HepG2 (cell line): ENCODE data around the gene WTAP. TPM values are rescaled to one million over a fixed set of nuclear protein-coding genes. Genes with fewer than 3 reads are reported as not detected.

Source experiments
- CBX1 ChIP-seq: IDR thresholded peaks from one replicate; pipeline ENCODE4 v1.6.1; 2016; ENCODE audit warnings: antibody characterized with exemption, low read depth
- GTF3A ChIP-seq: sonication (generic); formaldehyde crosslinking; conservative IDR thresholded peaks from 2 replicates; pipeline ENCODE4 v1.4.0; 2020; ENCODE audit warnings: mild to moderate bottlenecking, missing genetic modification reagents
- PHF5A ChIP-seq: IDR thresholded peaks from one replicate; pipeline ENCODE4 v1.6.1; 2018; ENCODE audit warnings: low read depth, missing genetic modification reagents; ENCODE audit not compliant: unreplicated experiment
- SIN3A ChIP-seq: IDR thresholded peaks from 2 replicates; pipeline ENCODE4 v1.6.1; 2011; ENCODE audit warnings: low read depth, mild to moderate bottlenecking, control low read depth, low read length, borderline replicate concordance
- TFE3 ChIP-seq: IDR thresholded peaks from 2 replicates; pipeline ENCODE4 v1.6.1; 2016
- ZFP1 ChIP-seq: IDR thresholded peaks from 2 replicates; pipeline ENCODE4 v1.6.1; 2016
- ZNF274 ChIP-seq: sonication (generic); formaldehyde crosslinking; IDR thresholded peaks from 2 replicates; pipeline ENCODE4 v1.5.1; 2020; ENCODE audit warnings: mild to moderate bottlenecking, missing genetic modification reagents
- ZNF512B ChIP-seq: sonication (generic); formaldehyde crosslinking; IDR thresholded peaks from 2 replicates; pipeline ENCODE4 v1.5.1; 2020; ENCODE audit warnings: missing genetic modification reagents, mild to moderate bottlenecking, borderline replicate concordance
- polyA plus RNA-seq, 8 experiments: library from polyadenylated mRNA; depleted of rRNA in 3 of 8; stranded (reverse) in 7 of 8; unstranded in 1 of 8; fragments of >200 nt; fragmentation: Illumina TruSeq in 4 of 8; extraction: Trizol in 4 of 8; gene quantifications; 2 replicates each; pipeline versions ENCODE4 v1.2.1 to v1.2.3, GENCODE V29; 2011 to 2016; ENCODE audit warnings: low read depth in 4 of 8, missing spikeins in 1 of 8, mixed read lengths in 1 of 8; ENCODE audit not compliant: insufficient read depth in 1 of 8
- total RNA-seq, 5 experiments: library from RNA; depleted of rRNA; stranded (reverse); fragments of >200 nt; fragmentation: Illumina TruSeq; extraction: Trizol; gene quantifications; 2 replicates each; pipeline ENCODE4 v1.2.3, GENCODE V29; 2016; ENCODE audit warnings: low read depth in 1 of 5
- TF ChIP-seq, protein P1 (sequence below), 2 experiments: fragments of 450-650 bp in 1 of 2; sonication (generic) in 1 of 2; formaldehyde crosslinking in 1 of 2; IDR thresholded peaks; 2 replicates each; pipeline versions ENCODE4 v1.6.1 to v1.8.0; 2016 to 2022; ENCODE audit warnings: antibody characterized with exemption in 1 of 2, mild to moderate bottlenecking in 1 of 2, missing genetic modification reagents in 1 of 2
- TF ChIP-seq, protein P2 (sequence below): sonication (generic); formaldehyde crosslinking; IDR thresholded peaks from 2 replicates; pipeline ENCODE4 v1.4.0; 2020; ENCODE audit warnings: missing genetic modification reagents, mild to moderate bottlenecking, borderline replicate concordance

WTAP gene
- total and polyA plus RNA-seq, 2 of the 13 experiments (the other 11 are each of a cell fraction or from before 2014, with no cell fraction given), result 31.6 to 167 TPM

GRCh38 chr6:159693894-159694545 is 33.3 kb upstream of the WTAP start (continued):
- TF ChIP-seq, protein P1, sequence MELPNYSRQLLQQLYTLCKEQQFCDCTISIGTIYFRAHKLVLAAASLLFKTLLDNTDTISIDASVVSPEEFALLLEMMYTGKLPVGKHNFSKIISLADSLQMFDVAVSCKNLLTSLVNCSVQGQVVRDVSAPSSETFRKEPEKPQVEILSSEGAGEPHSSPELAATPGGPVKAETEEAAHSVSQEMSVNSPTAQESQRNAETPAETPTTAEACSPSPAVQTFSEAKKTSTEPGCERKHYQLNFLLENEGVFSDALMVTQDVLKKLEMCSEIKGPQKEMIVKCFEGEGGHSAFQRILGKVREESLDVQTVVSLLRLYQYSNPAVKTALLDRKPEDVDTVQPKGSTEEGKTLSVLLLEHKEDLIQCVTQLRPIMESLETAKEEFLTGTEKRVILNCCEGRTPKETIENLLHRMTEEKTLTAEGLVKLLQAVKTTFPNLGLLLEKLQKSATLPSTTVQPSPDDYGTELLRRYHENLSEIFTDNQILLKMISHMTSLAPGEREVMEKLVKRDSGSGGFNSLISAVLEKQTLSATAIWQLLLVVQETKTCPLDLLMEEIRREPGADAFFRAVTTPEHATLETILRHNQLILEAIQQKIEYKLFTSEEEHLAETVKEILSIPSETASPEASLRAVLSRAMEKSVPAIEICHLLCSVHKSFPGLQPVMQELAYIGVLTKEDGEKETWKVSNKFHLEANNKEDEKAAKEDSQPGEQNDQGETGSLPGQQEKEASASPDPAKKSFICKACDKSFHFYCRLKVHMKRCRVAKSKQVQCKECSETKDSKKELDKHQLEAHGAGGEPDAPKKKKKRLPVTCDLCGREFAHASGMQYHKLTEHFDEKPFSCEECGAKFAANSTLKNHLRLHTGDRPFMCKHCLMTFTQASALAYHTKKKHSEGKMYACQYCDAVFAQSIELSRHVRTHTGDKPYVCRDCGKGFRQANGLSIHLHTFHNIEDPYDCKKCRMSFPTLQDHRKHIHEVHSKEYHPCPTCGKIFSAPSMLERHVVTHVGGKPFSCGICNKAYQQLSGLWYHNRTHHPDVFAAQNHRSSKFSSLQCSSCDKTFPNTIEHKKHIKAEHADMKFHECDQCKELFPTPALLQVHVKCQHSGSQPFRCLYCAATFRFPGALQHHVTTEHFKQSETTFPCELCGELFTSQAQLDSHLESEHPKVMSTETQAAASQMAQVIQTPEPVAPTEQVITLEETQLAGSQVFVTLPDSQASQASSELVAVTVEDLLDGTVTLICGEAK (IDR thresholded peaks at IDR 0.05), result no peak
- TF ChIP-seq, protein P1 (CRISPR knock-in tag; IDR thresholded peaks at IDR 0.05), result no peak; the same call in 1 of the 2 replicates
- peak; percentile 60; the same call in 1 of the 2 replicates for TF ChIP-seq SIN3A
- TF ChIP-seq, protein P2, sequence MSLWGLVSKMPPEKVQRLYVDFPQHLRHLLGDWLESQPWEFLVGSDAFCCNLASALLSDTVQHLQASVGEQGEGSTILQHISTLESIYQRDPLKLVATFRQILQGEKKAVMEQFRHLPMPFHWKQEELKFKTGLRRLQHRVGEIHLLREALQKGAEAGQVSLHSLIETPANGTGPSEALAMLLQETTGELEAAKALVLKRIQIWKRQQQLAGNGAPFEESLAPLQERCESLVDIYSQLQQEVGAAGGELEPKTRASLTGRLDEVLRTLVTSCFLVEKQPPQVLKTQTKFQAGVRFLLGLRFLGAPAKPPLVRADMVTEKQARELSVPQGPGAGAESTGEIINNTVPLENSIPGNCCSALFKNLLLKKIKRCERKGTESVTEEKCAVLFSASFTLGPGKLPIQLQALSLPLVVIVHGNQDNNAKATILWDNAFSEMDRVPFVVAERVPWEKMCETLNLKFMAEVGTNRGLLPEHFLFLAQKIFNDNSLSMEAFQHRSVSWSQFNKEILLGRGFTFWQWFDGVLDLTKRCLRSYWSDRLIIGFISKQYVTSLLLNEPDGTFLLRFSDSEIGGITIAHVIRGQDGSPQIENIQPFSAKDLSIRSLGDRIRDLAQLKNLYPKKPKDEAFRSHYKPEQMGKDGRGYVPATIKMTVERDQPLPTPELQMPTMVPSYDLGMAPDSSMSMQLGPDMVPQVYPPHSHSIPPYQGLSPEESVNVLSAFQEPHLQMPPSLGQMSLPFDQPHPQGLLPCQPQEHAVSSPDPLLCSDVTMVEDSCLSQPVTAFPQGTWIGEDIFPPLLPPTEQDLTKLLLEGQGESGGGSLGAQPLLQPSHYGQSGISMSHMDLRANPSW (CRISPR knock-in tag), result no peak
- 0 out of 2 replicates have a peak, but pooled peaks have one; percentile 79 for TF ChIP-seq GTF3A
- TF ChIP-seq PHF5A (CRISPR knock-in tag), result peak; percentile 26
- no peak for TF ChIP-seq CBX1
- TF ChIP-seq ZFP1 (CRISPR knock-in tag), result no peak; the same call in 1 of the 2 replicates
- peak; percentile 75; the same call in 1 of the 2 replicates for TF ChIP-seq TFE3
- TF ChIP-seq ZNF274 (CRISPR knock-in tag), result no peak
- no peak for TF ChIP-seq ZNF512B (CRISPR knock-in tag)
